ENCODE results near the gene SLC27A5.
"Not testable (repeated sequence)": the region's sequence is repeated elsewhere in the genome, so short reads cannot be mapped to it uniquely, and the experiment has no call there.

The SLC27A5 gene

GRCh38 chr19:58466760-58467589 lies 44.8 kb downstream of the SLC27A5 start, which contains the start of gene ZNF324:
TSS of gene ZNF324 (plus strand) at chr19:58467080. CDS start at chr19:58469186, 2,106 bp downstream.
- DNase-seq, result peak; percentile 96

- DNase-seq, result no peak
These were observed 45.6 kb downstream of the SLC27A5 start for GRCh38 chr19:58466089-58466759.

- no peak for DNase-seq
These were observed 51.8 kb downstream of the SLC27A5 start for GRCh38 chr19:58460039-58460438.

- no peak for DNase-seq
These were observed 55.7 kb downstream of the SLC27A5 start for GRCh38 chr19:58456111-58456510.

GRCh38 chr19:58455306-58455705 lies 56.5 kb downstream of the SLC27A5 start:
- DNase-seq, result no peak

- no peak for DNase-seq
These were observed 58.0 kb downstream of the SLC27A5 start for GRCh38 chr19:58453743-58454142.

- DNase-seq, result peak; percentile 97
These were observed 60.3 kb downstream of the SLC27A5 start, which contains the start of gene ZNF324B for GRCh38 chr19:58451358-58452101. TSS of gene ZNF324B (plus strand) at chr19:58451622. CDS start at chr19:58453702, 2,080 bp downstream.

- no peak for DNase-seq
These were observed 60.9 kb downstream of the SLC27A5 start for GRCh38 chr19:58450856-58451357.

- DNase-seq, result not testable (repeated sequence)
These were observed 61.8 kb downstream of the SLC27A5 start for GRCh38 chr19:58449980-58450379.

- DNase-seq, result not testable (repeated sequence)
These were observed 62.9 kb downstream of the SLC27A5 start for GRCh38 chr19:58448860-58449259.

Measured in CD4-positive, alpha-beta T cell treated with Interleukin-15 for 1 hour (primary cell).